K562 (cell line): Measurements from ENCODE around the gene NAPEPLD.

ENCODE experiments used
- MTA3 ChIP-seq: fragments of 450-650 bp; formaldehyde crosslinking; IDR thresholded peaks from 2 replicates; pipeline ENCODE4 v1.6.1; 2017; ENCODE audit warnings: mild to moderate bottlenecking, borderline replicate concordance
- NR2F6 ChIP-seq: fragments of 450-650 bp; formaldehyde crosslinking; IDR thresholded peaks from 2 replicates; pipeline ENCODE4 v1.4.0; 2020; ENCODE audit warnings: mild to moderate bottlenecking
- POLR2A ChIP-seq: fragments of 450-650 bp; conservative IDR thresholded peaks from 2 replicates; pipeline ENCODE4 v1.6.1; 2016
- POLR2AphosphoS5 ChIP-seq: IDR thresholded peaks from 2 replicates; pipeline ENCODE4 v1.6.1; 2011; ENCODE audit warnings: mild to moderate bottlenecking, low read depth, low read length, moderate library complexity; ENCODE audit not compliant: control insufficient read depth, insufficient read depth
- RNF2 ChIP-seq: sonication (generic); IDR thresholded peaks from 2 replicates; pipeline ENCODE4 v1.6.1; 2016
- SRF ChIP-seq, 2 experiments: fragments of 250-450, 450-650 bp in 1 of 2; sonication (Bioruptor Pico) in 1 of 2; sonication (generic) in 1 of 2; formaldehyde crosslinking; IDR thresholded peaks; 2 replicates each; pipeline versions ENCODE4 v1.5.0 to v1.5.1; 2020 to 2022; ENCODE audit warnings: mild to moderate bottlenecking in 1 of 2, missing genetic modification reagents in 1 of 2
- STAT5B ChIP-seq: fragments of 250-450 bp; sonication (Bioruptor Pico); IDR thresholded peaks from 2 replicates; pipeline ENCODE4 v1.8.0; 2021; ENCODE audit warnings: mild to moderate bottlenecking, inconsistent platforms
- TCF3 ChIP-seq: sonication (generic); formaldehyde crosslinking; IDR thresholded peaks from 2 replicates; pipeline ENCODE4 v1.4.0; 2020; ENCODE audit warnings: mild to moderate bottlenecking, missing genetic modification reagents
- TF ChIP-seq, protein P1 (sequence below), 2 experiments: IDR thresholded peaks; 2 replicates each; pipeline ENCODE4 v1.6.1; 2011; ENCODE audit warnings: borderline replicate concordance in 1 of 2, control low read depth in 1 of 2, low read depth in 1 of 2, low read length in 1 of 2, mild to moderate bottlenecking in 1 of 2, mixed read lengths in 1 of 2, moderate library complexity in 1 of 2; ENCODE audit not compliant: insufficient read depth in 1 of 2, insufficient read length in 1 of 2, poor library complexity in 1 of 2, severe bottlenecking in 1 of 2; ENCODE audit errors: extremely low read depth in 1 of 2
- TF ChIP-seq, protein P2 (sequence below), 3 experiments: IDR thresholded peaks in 2 of 3; conservative IDR thresholded peaks in 1 of 3; 2 replicates each; pipeline ENCODE4 v1.5.1; 2011 to 2012; ENCODE audit warnings: low read length in 3 of 3, mild to moderate bottlenecking in 3 of 3, control low read depth in 2 of 3, improper control_type of control experiment in 1 of 3, inconsistent platforms in 1 of 3, low read depth in 1 of 3, mixed read lengths in 1 of 3, moderate library complexity in 1 of 3; ENCODE audit not compliant: insufficient read depth in 2 of 3
- TF ChIP-seq, protein P3 (sequence below): sonication (generic); formaldehyde crosslinking; IDR thresholded peaks from 2 replicates; pipeline ENCODE4 v1.5.0; 2020; ENCODE audit warnings: missing genetic modification reagents
- TF ChIP-seq, protein P4 (sequence below): fragments of 450-650 bp; formaldehyde crosslinking; IDR thresholded peaks from 2 replicates; pipeline ENCODE4 v1.4.0; 2020; ENCODE audit warnings: mild to moderate bottlenecking, mixed read lengths

DNA sequence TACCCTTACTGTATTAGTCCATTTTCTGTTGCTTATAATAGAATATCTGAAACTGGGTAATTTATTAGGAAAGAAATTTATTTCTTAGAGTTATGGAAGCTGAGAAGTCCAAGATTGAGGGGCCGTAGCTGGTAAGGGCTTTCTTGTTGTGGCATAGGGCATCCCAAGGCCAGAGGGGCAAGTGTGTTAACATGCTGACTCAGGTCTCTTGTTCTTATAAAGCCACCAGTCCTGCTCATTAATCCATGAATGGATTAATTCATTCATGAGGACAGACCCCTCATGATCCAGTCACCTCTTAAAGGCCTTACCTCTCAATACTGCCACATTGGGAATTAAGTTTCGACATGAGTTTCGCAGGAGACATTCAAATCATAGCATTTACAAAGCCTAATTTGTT lies 71.6 kb downstream of the NAPEPLD start:
- TF ChIP-seq, protein P1, sequence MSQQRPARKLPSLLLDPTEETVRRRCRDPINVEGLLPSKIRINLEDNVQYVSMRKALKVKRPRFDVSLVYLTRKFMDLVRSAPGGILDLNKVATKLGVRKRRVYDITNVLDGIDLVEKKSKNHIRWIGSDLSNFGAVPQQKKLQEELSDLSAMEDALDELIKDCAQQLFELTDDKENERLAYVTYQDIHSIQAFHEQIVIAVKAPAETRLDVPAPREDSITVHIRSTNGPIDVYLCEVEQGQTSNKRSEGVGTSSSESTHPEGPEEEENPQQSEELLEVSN (IDR thresholded peaks at IDR 0.05; ENCODE audit: borderline replicate concordance in 1 of 2, extremely low read depth in 1 of 2, insufficient read depth in 1 of 2, insufficient read length in 1 of 2, low read depth in 1 of 2, low read length in 1 of 2, poor library complexity in 1 of 2, severe bottlenecking in 1 of 2), result no peak
- TF ChIP-seq SRF (CRISPR knock-in tag; IDR thresholded peaks at IDR 0.05), result no peak
- no peak for TF ChIP-seq POLR2A
- TF ChIP-seq, protein P2, sequence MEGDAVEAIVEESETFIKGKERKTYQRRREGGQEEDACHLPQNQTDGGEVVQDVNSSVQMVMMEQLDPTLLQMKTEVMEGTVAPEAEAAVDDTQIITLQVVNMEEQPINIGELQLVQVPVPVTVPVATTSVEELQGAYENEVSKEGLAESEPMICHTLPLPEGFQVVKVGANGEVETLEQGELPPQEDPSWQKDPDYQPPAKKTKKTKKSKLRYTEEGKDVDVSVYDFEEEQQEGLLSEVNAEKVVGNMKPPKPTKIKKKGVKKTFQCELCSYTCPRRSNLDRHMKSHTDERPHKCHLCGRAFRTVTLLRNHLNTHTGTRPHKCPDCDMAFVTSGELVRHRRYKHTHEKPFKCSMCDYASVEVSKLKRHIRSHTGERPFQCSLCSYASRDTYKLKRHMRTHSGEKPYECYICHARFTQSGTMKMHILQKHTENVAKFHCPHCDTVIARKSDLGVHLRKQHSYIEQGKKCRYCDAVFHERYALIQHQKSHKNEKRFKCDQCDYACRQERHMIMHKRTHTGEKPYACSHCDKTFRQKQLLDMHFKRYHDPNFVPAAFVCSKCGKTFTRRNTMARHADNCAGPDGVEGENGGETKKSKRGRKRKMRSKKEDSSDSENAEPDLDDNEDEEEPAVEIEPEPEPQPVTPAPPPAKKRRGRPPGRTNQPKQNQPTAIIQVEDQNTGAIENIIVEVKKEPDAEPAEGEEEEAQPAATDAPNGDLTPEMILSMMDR (IDR thresholded peaks at IDR 0.05 in 2 of 3, conservative IDR thresholded peaks at IDR 0.05 in 1 of 3; ENCODE audit: insufficient read depth in 2 of 3, low read depth in 1 of 3, low read length in 3 of 3), result no peak
- TF ChIP-seq, protein P3, sequence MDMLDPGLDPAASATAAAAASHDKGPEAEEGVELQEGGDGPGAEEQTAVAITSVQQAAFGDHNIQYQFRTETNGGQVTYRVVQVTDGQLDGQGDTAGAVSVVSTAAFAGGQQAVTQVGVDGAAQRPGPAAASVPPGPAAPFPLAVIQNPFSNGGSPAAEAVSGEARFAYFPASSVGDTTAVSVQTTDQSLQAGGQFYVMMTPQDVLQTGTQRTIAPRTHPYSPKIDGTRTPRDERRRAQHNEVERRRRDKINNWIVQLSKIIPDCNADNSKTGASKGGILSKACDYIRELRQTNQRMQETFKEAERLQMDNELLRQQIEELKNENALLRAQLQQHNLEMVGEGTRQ (CRISPR knock-in tag), result no peak
- no peak for TF ChIP-seq MTA3
- TF ChIP-seq RNF2, result no peak
- TF ChIP-seq, protein P4, sequence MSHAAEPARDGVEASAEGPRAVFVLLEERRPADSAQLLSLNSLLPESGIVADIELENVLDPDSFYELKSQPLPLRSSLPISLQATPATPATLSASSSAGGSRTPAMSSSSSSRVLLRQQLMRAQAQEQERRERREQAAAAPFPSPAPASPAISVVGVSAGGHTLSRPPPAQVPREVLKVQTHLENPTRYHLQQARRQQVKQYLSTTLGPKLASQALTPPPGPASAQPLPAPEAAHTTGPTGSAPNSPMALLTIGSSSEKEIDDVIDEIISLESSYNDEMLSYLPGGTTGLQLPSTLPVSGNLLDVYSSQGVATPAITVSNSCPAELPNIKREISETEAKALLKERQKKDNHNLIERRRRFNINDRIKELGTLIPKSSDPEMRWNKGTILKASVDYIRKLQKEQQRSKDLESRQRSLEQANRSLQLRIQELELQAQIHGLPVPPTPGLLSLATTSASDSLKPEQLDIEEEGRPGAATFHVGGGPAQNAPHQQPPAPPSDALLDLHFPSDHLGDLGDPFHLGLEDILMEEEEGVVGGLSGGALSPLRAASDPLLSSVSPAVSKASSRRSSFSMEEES (CRISPR knock-in tag), result no peak
- no peak for TF ChIP-seq NR2F6 (CRISPR knock-in tag)
- no peak for TF ChIP-seq STAT5B (CRISPR knock-in tag)
- TF ChIP-seq TCF3 (CRISPR knock-in tag), result no peak
- no peak for TF ChIP-seq POLR2AphosphoS5
